Endodermal cell (in vitro differentiated cells): Measurements from ENCODE around the gene RFTN1. TPM values are rescaled to one million over a fixed set of nuclear protein-coding genes. Genes with fewer than 3 reads are reported as not detected.

Experiments used
- DNase-seq: peaks from one replicate; pipeline ENCODE4 v3.0.0-alpha.2; 2017
- H3K27ac ChIP-seq: 2 replicates; pipeline ENCODE4 v1.5.1; 2013; ENCODE audit warnings: mild to moderate bottlenecking, low read depth, low read length, moderate library complexity
- H3K27me3 ChIP-seq: 2 replicates; pipeline ENCODE4 v1.6.1; 2013; ENCODE audit warnings: mild to moderate bottlenecking, low read length, moderate library complexity; ENCODE audit not compliant: insufficient read depth, control insufficient read depth, poor library complexity, severe bottlenecking
- H3K36me3 ChIP-seq: 2 replicates; pipeline ENCODE4 v1.7.0; 2013; ENCODE audit warnings: mild to moderate bottlenecking, low read length, moderate library complexity; ENCODE audit not compliant: control insufficient read depth, insufficient read depth
- H3K4me1 ChIP-seq: one replicate; pipeline ENCODE4 v1.7.0; 2013; ENCODE audit warnings: low read length; ENCODE audit not compliant: control insufficient read depth, insufficient read depth
- H3K4me3 ChIP-seq: 2 replicates; pipeline ENCODE4 v1.5.1; 2013; ENCODE audit warnings: mild to moderate bottlenecking, low read length, moderate library complexity
- H3K9ac ChIP-seq: 2 replicates; pipeline ENCODE4 v1.6.1; 2013; ENCODE audit warnings: mild to moderate bottlenecking, low read length, moderate library complexity; ENCODE audit not compliant: poor library complexity, severe bottlenecking; ENCODE audit errors: extremely low read depth
- H3K9me3 ChIP-seq: 2 replicates; pipeline ENCODE4 v1.6.1; 2013; ENCODE audit warnings: mild to moderate bottlenecking, low read length, moderate library complexity; ENCODE audit not compliant: control insufficient read depth
- H3K27ac Mint-ChIP-seq: 2 replicates; pipeline ENCODE4 v1.8.0; 2020; ENCODE audit warnings: mixed read lengths
- H3K27me3 Mint-ChIP-seq: 2 replicates; pipeline ENCODE4 v1.8.0; 2021; ENCODE audit warnings: mild to moderate bottlenecking, mixed read lengths; ENCODE audit not compliant: insufficient read depth
- H3K36me3 Mint-ChIP-seq: 2 replicates; pipeline ENCODE4 v1.8.0; 2020; ENCODE audit warnings: low read depth, mixed read lengths
- H3K4me1 Mint-ChIP-seq: 2 replicates; pipeline ENCODE4 v1.8.0; 2020; ENCODE audit warnings: mixed read lengths
- H3K4me3 Mint-ChIP-seq: 2 replicates; pipeline ENCODE4 v1.8.0; 2020; ENCODE audit warnings: mild to moderate bottlenecking, moderate library complexity, mixed read lengths
- H3K9me3 Mint-ChIP-seq: 2 replicates; pipeline ENCODE4 v1.8.0; 2020; ENCODE audit warnings: mild to moderate bottlenecking, mixed read lengths
- WGBS, 2 experiments: methylation state at CpG; one replicate each; pipeline versions ENCODE4 v1.1.5 to v1.1.7; 2013; ENCODE audit warnings: missing lambda C conversion rate in 2 of 2, mixed read lengths in 1 of 2; ENCODE audit not compliant: insufficient coverage in 1 of 2, insufficient read length in 1 of 2; 5-methylcytosine and 5-hydroxymethylcytosine counted together
- total RNA-seq, 2 donors: library from RNA; stranded (reverse); fragmentation: NEBNext Ultra II Directional in 1 of 2; extraction: Animal tissue kit (Norgen Biotek cat#: 25700) in 1 of 2; gene quantifications; 2 replicates in 1 of 2; 3 replicates in 1 of 2; pipeline ENCODE4 v1.2.1, GENCODE V29; 2021
- TF ChIP-seq, protein P1 (sequence below): fragments of 200-600 bp; sonication (generic); conservative IDR thresholded peaks from 2 replicates; pipeline ENCODE4 v1.5.0; 2021; ENCODE audit warnings: antibody characterized with exemption, mild to moderate bottlenecking

RFTN1 gene
- total RNA-seq, 2 donors from 2014 or later: 0.80 to 1.1 TPM

DNA sequence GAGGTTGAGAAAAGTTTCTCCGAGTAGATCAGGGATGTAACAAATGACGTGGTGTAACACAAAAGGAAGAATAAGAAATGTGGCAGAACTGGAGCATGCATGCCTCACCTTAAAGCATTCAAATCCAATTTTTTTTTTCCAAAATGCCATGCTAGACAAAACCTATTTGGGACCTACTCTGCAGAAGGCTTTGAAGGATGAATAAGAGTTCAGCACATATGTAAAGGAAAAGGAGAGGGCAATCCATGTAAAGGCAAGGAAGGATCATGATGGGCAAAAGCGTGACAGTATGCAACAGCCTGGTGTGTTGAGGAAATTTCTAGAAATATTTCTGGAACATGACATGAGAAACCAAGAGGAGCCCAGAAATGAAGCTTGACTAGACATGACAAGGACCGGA is 132.1 kb downstream of the RFTN1 start:
- peaks cover 10% of the 10 kb centered on the region for H3K4me1 ChIP-seq
- peaks cover 2% of the 10 kb centered on the region for H3K4me1 Mint-ChIP-seq
- WGBS, 2 experiments: 90 to 98% methylated on average over 3 to 4 of the region's 4 CpGs
- peaks cover 23% of the 10 kb centered on the region for H3K9me3 Mint-ChIP-seq
- no peaks in the 10 kb centered on the region for H3K27me3 Mint-ChIP-seq
- H3K27ac ChIP-seq: no peak overlapping the region
- no peak overlapping the region for H3K27ac Mint-ChIP-seq
- H3K36me3 ChIP-seq: no peaks in the 10 kb centered on the region
- TF ChIP-seq, protein P1, sequence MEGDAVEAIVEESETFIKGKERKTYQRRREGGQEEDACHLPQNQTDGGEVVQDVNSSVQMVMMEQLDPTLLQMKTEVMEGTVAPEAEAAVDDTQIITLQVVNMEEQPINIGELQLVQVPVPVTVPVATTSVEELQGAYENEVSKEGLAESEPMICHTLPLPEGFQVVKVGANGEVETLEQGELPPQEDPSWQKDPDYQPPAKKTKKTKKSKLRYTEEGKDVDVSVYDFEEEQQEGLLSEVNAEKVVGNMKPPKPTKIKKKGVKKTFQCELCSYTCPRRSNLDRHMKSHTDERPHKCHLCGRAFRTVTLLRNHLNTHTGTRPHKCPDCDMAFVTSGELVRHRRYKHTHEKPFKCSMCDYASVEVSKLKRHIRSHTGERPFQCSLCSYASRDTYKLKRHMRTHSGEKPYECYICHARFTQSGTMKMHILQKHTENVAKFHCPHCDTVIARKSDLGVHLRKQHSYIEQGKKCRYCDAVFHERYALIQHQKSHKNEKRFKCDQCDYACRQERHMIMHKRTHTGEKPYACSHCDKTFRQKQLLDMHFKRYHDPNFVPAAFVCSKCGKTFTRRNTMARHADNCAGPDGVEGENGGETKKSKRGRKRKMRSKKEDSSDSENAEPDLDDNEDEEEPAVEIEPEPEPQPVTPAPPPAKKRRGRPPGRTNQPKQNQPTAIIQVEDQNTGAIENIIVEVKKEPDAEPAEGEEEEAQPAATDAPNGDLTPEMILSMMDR: no peak
- DNase-seq: no peak
- H3K9ac ChIP-seq: no peak overlapping the region
- peaks cover 4% of the 10 kb centered on the region for H3K36me3 Mint-ChIP-seq
- no peak overlapping the region for H3K4me3 ChIP-seq
- H3K9me3 ChIP-seq: no peaks in the 10 kb centered on the region
- no peak overlapping the region for H3K4me3 Mint-ChIP-seq
- H3K27me3 ChIP-seq: no peaks in the 10 kb centered on the region

DNA sequence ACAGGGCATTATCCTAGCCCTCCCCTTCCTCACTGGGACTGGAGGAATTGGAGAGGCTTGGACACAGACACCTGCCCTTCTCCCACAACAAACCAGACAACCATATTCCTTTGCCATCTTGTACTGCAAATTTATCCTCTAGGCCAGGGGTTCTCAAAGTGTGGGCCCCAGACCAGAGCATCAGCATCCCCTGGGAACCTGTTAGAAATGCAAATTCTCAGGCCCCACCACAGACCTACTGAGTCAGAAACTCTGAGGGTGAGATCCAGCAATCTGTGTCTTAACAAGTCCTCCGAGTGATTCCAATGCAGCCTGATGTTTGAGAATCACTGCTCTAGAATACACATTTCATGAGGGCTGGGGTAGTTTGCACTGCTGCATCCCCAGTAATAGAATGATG is 133.1 kb downstream of the RFTN1 start:
- Histone ChIP-seq H3K9ac (no peak overlapping the region), H3K4me1 (peaks cover 18% of the 10 kb centered on the region), H3K36me3 (no peaks in the 10 kb centered on the region), H3K4me3 (no peak overlapping the region), H3K27me3 (no peaks in the 10 kb centered on the region), H3K9me3 (no peaks in the 10 kb centered on the region), H3K27ac (no peak overlapping the region)
- TF ChIP-seq, protein P1: no peak
- no peak for DNase-seq
- Mint-ChIP-seq H3K27me3 (no peaks in the 10 kb centered on the region), H3K4me1 (peaks cover 2% of the 10 kb centered on the region), H3K36me3 (peaks cover 4% of the 10 kb centered on the region), H3K9me3 (peaks cover 23% of the 10 kb centered on the region), H3K27ac (no peak overlapping the region), H3K4me3 (no peak overlapping the region)
- WGBS, 2 experiments: 96% methylated on average over 1 of the region's 1 CpG; no CpG with 5 or more reads in 1 of the 2 experiments

DNA sequence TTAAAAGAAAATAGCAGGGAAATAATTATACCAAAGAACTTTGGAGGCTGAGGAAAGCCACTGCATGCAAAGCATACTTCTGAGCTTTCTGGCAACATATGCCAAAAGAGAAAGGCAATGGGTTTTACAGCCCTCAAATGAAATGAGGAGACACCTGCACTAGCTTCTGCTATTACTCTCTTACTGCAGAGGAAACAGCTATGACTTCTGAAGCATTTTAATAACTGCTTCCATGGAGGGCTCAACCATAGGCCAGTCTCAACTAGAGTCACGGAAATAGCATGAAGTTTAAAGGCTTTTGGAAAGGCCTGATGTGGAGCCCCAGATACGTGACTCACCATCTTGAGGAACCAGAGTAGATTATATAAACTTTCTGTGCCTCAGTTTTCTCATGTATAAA is 133.7 kb downstream of the RFTN1 start:
- DNase-seq: no peak
- H3K27ac Mint-ChIP-seq: no peak overlapping the region
- Histone ChIP-seq H3K27ac (no peak overlapping the region), H3K36me3 (no peaks in the 10 kb centered on the region), H3K27me3 (no peaks in the 10 kb centered on the region), H3K9me3 (no peaks in the 10 kb centered on the region), H3K4me3 (no peak overlapping the region), H3K9ac (no peak overlapping the region), H3K4me1 (peaks cover 18% of the 10 kb centered on the region)
- H3K4me3 Mint-ChIP-seq: no peak overlapping the region
- H3K9me3 Mint-ChIP-seq: peaks cover 23% of the 10 kb centered on the region
- no peaks in the 10 kb centered on the region for H3K27me3 Mint-ChIP-seq
- H3K36me3 Mint-ChIP-seq: peaks cover 4% of the 10 kb centered on the region
- TF ChIP-seq, protein P1: no peak
- H3K4me1 Mint-ChIP-seq: peaks cover 7% of the 10 kb centered on the region
- WGBS, 2 experiments: 45 to 50% methylated on average over 2 of the region's 2 CpGs
